CD4-positive, alpha-beta T cell (primary cell): ENCODE measurements around the gene PTPN3. TPM values are rescaled to one million over a fixed set of nuclear protein-coding genes. Genes with fewer than 3 reads are reported as not detected.

Source experiments
- ATAC-seq: fragments of 200-7000 bp; cut with Tn5 transposase; one replicate; pipeline ENCODE4 v1.10.0; 2022; ENCODE audit warnings: mild to moderate bottlenecking; ENCODE audit not compliant: poor library complexity
- CTCF ChIA-PET: fragments of 350-600 bp; sonication (Branson Sonifier 250); formaldehyde crosslinking; loops from one replicate; lab custom pipeline; 2021; ENCODE audit warnings: antibody characterized with exemption, inconsistent platforms; lab: Charles Lee
- POLR2A ChIA-PET: fragments of 350-600 bp; sonication (Branson Sonifier 250); formaldehyde crosslinking; loops from one replicate; lab custom pipeline; 2021; ENCODE audit warnings: antibody characterized with exemption, inconsistent platforms; lab: Charles Lee
- DNase-seq, 14 experiments: peaks; one replicate each; pipeline ENCODE4 v3.0.0-alpha.2; 2013 to 2020; ENCODE audit warnings: mixed read lengths in 2 of 14
- H3K27ac ChIP-seq, 2 donors: one replicate each; pipeline versions ENCODE4 v1.5.1 to v1.7.0; 2013; ENCODE audit warnings: low read length in 2 of 2, low read depth in 1 of 2, mild to moderate bottlenecking in 1 of 2
- H3K27me3 ChIP-seq, 2 experiments: 1 replicate in 1 of 2; 2 replicates in 1 of 2; pipeline versions ENCODE4 v1.6.1 to v1.7.0; 2013; ENCODE audit warnings: low read length in 2 of 2, control low read depth in 1 of 2, mild to moderate bottlenecking in 1 of 2, moderate library complexity in 1 of 2; ENCODE audit not compliant: insufficient read depth in 2 of 2, control insufficient read depth in 1 of 2
- H3K36me3 ChIP-seq: one replicate; pipeline ENCODE4 v1.6.1; 2013; ENCODE audit warnings: low read length, control low read depth; ENCODE audit not compliant: insufficient read depth
- H3K4me1 ChIP-seq: one replicate; pipeline ENCODE4 v1.6.1; 2013; ENCODE audit warnings: low read length, control low read depth; ENCODE audit not compliant: insufficient read depth
- H3K4me3 ChIP-seq: one replicate; pipeline ENCODE4 v1.5.1; 2013; ENCODE audit warnings: mild to moderate bottlenecking, low read length, moderate library complexity
- H3K9me3 ChIP-seq, 2 experiments: 1 replicate in 1 of 2; 2 replicates in 1 of 2; pipeline versions ENCODE4 v1.6.1 to v1.7.0; 2013; ENCODE audit warnings: low read length in 2 of 2, mild to moderate bottlenecking in 2 of 2, control low read depth in 1 of 2, moderate library complexity in 1 of 2; ENCODE audit not compliant: control insufficient read depth in 1 of 2, insufficient read depth in 1 of 2
- H3K27ac Mint-ChIP-seq: one replicate; pipeline ENCODE4 v1.8.0; 2020; ENCODE audit warnings: mixed read lengths
- H3K27me3 Mint-ChIP-seq: one replicate; pipeline ENCODE4 v1.8.0; 2021; ENCODE audit warnings: mixed read lengths
- H3K36me3 Mint-ChIP-seq: one replicate; pipeline ENCODE4 v1.8.0; 2021; ENCODE audit warnings: low read depth, mixed read lengths
- H3K4me1 Mint-ChIP-seq: one replicate; pipeline ENCODE4 v1.8.0; 2021; ENCODE audit warnings: low read depth, mixed read lengths
- H3K4me3 Mint-ChIP-seq: one replicate; pipeline ENCODE4 v1.8.0; 2020; ENCODE audit warnings: mild to moderate bottlenecking, mixed read lengths
- H3K9me3 Mint-ChIP-seq: one replicate; pipeline ENCODE4 v1.8.0; 2020; ENCODE audit warnings: mixed read lengths
- CTCF ChIP-seq: fragments of 200-600 bp; IDR thresholded peaks from one replicate; pipeline ENCODE4 v1.8.0; 2022; ENCODE audit warnings: antibody characterized with exemption, mild to moderate bottlenecking
- intact Hi-C, 2 experiments: fragments of 100-400 bp; cut with DNase I in 1 of 2; cut with micrococcal nuclease in 1 of 2; formaldehyde crosslinking; loops; one replicate each; pipeline versions ENCODE4 v1.15.1 to v1.9.0; 2023 to 2025; cut with DNase I, micrococcal nuclease
- total RNA-seq, 174 experiments: library from RNA in 2 of 174; stranded (reverse) in 2 of 174; gene quantifications; one replicate each; pipeline ENCODE4 v1.2.3 and lab custom pipeline; 2021 to 2026

The PTPN3 gene
- total RNA-seq, 2 experiments from 2014 or later = not detected

GRCh38 chr9:109419531-109419930 lies 78.6 kb downstream of the PTPN3 start:
- CTCF ChIA-PET = no interaction called here
- H3K36me3 Mint-ChIP-seq = no peaks in the 10 kb centered on the region
- H3K4me3 Mint-ChIP-seq = no peak overlapping the region
- peaks cover 21% of the 10 kb centered on the region for H3K27me3 Mint-ChIP-seq
- no peaks in the 10 kb centered on the region for H3K9me3 ChIP-seq
- ATAC-seq = no peak
- TF ChIP-seq CTCF = no peak
- H3K36me3 ChIP-seq = no peaks in the 10 kb centered on the region
- no peaks in the 10 kb centered on the region for H3K4me1 Mint-ChIP-seq
- H3K9me3 Mint-ChIP-seq = no peaks in the 10 kb centered on the region
- H3K27me3 ChIP-seq = peaks cover 0 to 3% of the 10 kb centered on the region in 2 experiments
- POLR2A ChIA-PET = no interaction called here
- no peak for DNase-seq
- H3K27ac ChIP-seq = no peak overlapping the region
- intact Hi-C loops = no loop called here
- no peak overlapping the region for H3K27ac Mint-ChIP-seq
- H3K4me3 ChIP-seq = no peak overlapping the region
- H3K4me1 ChIP-seq = no peaks in the 10 kb centered on the region

- intact Hi-C loops = no loop called here
- TF ChIP-seq CTCF = no peak
- H3K4me3 Mint-ChIP-seq = no peak overlapping the region
- Histone ChIP-seq H3K4me3 (no peak overlapping the region), H3K9me3 (no peaks in the 10 kb centered on the region), H3K27ac (no peak overlapping the region), H3K27me3 (peaks cover 0 to 3% of the 10 kb centered on the region in 2 experiments), H3K36me3 (no peaks in the 10 kb centered on the region), H3K4me1 (no peaks in the 10 kb centered on the region)
- ChIA-PET CTCF (no interaction called here), POLR2A (no interaction called here)
- ATAC-seq (no peak), DNase-seq (no peak)
- no peaks in the 10 kb centered on the region for H3K9me3 Mint-ChIP-seq
- H3K4me1 Mint-ChIP-seq = no peaks in the 10 kb centered on the region
- no peaks in the 10 kb centered on the region for H3K36me3 Mint-ChIP-seq
- H3K27ac Mint-ChIP-seq = no peak overlapping the region
- peaks cover 26% of the 10 kb centered on the region for H3K27me3 Mint-ChIP-seq
Measured at GRCh38 chr9:109418827-109419226, 79.3 kb downstream of the PTPN3 start.

GRCh38 chr9:109417585-109418544 lies 80.2 kb downstream of the PTPN3 start:
- Histone ChIP-seq H3K4me1 (no peaks in the 10 kb centered on the region), H3K36me3 (no peaks in the 10 kb centered on the region), H3K27me3 (peaks cover 0 to 3% of the 10 kb centered on the region in 2 experiments), H3K27ac (no peak overlapping the region), H3K9me3 (no peaks in the 10 kb centered on the region), H3K4me3 (no peak overlapping the region)
- ATAC-seq = no peak
- CTCF ChIA-PET = no interaction called here
- no peak for TF ChIP-seq CTCF
- POLR2A ChIA-PET = no interaction called here
- Mint-ChIP-seq H3K27ac (no peak overlapping the region), H3K9me3 (no peaks in the 10 kb centered on the region), H3K4me3 (no peak overlapping the region), H3K36me3 (no peaks in the 10 kb centered on the region), H3K27me3 (peaks cover 35% of the 10 kb centered on the region), H3K4me1 (no peaks in the 10 kb centered on the region)
- DNase-seq = no peak
- intact Hi-C loops = no loop called here
